CD4-positive, alpha-beta T cell (primary cell): Measurements from ENCODE around the gene NR3C2. TPM values are rescaled to one million over a fixed set of nuclear protein-coding genes. Genes with fewer than 3 reads are reported as not detected.

Experiments used
- ATAC-seq: fragments of 200-7000 bp; cut with Tn5 transposase; one replicate; pipeline ENCODE4 v1.10.0; 2022; ENCODE audit warnings: mild to moderate bottlenecking; ENCODE audit not compliant: poor library complexity
- CTCF ChIA-PET: fragments of 350-600 bp; sonication (Branson Sonifier 250); formaldehyde crosslinking; loops from one replicate; lab custom pipeline; 2021; ENCODE audit warnings: antibody characterized with exemption, inconsistent platforms; lab: Charles Lee
- POLR2A ChIA-PET: fragments of 350-600 bp; sonication (Branson Sonifier 250); formaldehyde crosslinking; loops from one replicate; lab custom pipeline; 2021; ENCODE audit warnings: antibody characterized with exemption, inconsistent platforms; lab: Charles Lee
- DNase-seq, 14 experiments: peaks; one replicate each; pipeline ENCODE4 v3.0.0-alpha.2; 2013 to 2020; ENCODE audit warnings: mixed read lengths in 2 of 14
- H3K27ac ChIP-seq, 2 donors: one replicate each; pipeline versions ENCODE4 v1.5.1 to v1.7.0; 2013; ENCODE audit warnings: low read length in 2 of 2, low read depth in 1 of 2, mild to moderate bottlenecking in 1 of 2
- H3K27me3 ChIP-seq, 2 experiments: 1 replicate in 1 of 2; 2 replicates in 1 of 2; pipeline versions ENCODE4 v1.6.1 to v1.7.0; 2013; ENCODE audit warnings: low read length in 2 of 2, control low read depth in 1 of 2, mild to moderate bottlenecking in 1 of 2, moderate library complexity in 1 of 2; ENCODE audit not compliant: insufficient read depth in 2 of 2, control insufficient read depth in 1 of 2
- H3K36me3 ChIP-seq: one replicate; pipeline ENCODE4 v1.6.1; 2013; ENCODE audit warnings: low read length, control low read depth; ENCODE audit not compliant: insufficient read depth
- H3K4me1 ChIP-seq: one replicate; pipeline ENCODE4 v1.6.1; 2013; ENCODE audit warnings: low read length, control low read depth; ENCODE audit not compliant: insufficient read depth
- H3K4me3 ChIP-seq: one replicate; pipeline ENCODE4 v1.5.1; 2013; ENCODE audit warnings: mild to moderate bottlenecking, low read length, moderate library complexity
- H3K9me3 ChIP-seq, 2 experiments: 1 replicate in 1 of 2; 2 replicates in 1 of 2; pipeline versions ENCODE4 v1.6.1 to v1.7.0; 2013; ENCODE audit warnings: low read length in 2 of 2, mild to moderate bottlenecking in 2 of 2, control low read depth in 1 of 2, moderate library complexity in 1 of 2; ENCODE audit not compliant: control insufficient read depth in 1 of 2, insufficient read depth in 1 of 2
- H3K27ac Mint-ChIP-seq: one replicate; pipeline ENCODE4 v1.8.0; 2020; ENCODE audit warnings: mixed read lengths
- H3K27me3 Mint-ChIP-seq: one replicate; pipeline ENCODE4 v1.8.0; 2021; ENCODE audit warnings: mixed read lengths
- H3K36me3 Mint-ChIP-seq: one replicate; pipeline ENCODE4 v1.8.0; 2021; ENCODE audit warnings: low read depth, mixed read lengths
- H3K4me1 Mint-ChIP-seq: one replicate; pipeline ENCODE4 v1.8.0; 2021; ENCODE audit warnings: low read depth, mixed read lengths
- H3K4me3 Mint-ChIP-seq: one replicate; pipeline ENCODE4 v1.8.0; 2020; ENCODE audit warnings: mild to moderate bottlenecking, mixed read lengths
- H3K9me3 Mint-ChIP-seq: one replicate; pipeline ENCODE4 v1.8.0; 2020; ENCODE audit warnings: mixed read lengths
- intact Hi-C, 2 experiments: fragments of 100-400 bp; cut with DNase I in 1 of 2; cut with micrococcal nuclease in 1 of 2; formaldehyde crosslinking; loops; one replicate each; pipeline versions ENCODE4 v1.15.1 to v1.9.0; 2023 to 2025; cut with DNase I, micrococcal nuclease
- total RNA-seq, 174 experiments: library from RNA in 2 of 174; stranded (reverse) in 2 of 174; gene quantifications; one replicate each; pipeline ENCODE4 v1.2.3 and lab custom pipeline; 2021 to 2026
- TF ChIP-seq, protein P1 (sequence below): fragments of 200-600 bp; IDR thresholded peaks from one replicate; pipeline ENCODE4 v1.8.0; 2022; ENCODE audit warnings: antibody characterized with exemption, mild to moderate bottlenecking

Gene NR3C2
- total RNA-seq, 2 experiments from 2014 or later = 31.6 to 35.0 TPM

DNA sequence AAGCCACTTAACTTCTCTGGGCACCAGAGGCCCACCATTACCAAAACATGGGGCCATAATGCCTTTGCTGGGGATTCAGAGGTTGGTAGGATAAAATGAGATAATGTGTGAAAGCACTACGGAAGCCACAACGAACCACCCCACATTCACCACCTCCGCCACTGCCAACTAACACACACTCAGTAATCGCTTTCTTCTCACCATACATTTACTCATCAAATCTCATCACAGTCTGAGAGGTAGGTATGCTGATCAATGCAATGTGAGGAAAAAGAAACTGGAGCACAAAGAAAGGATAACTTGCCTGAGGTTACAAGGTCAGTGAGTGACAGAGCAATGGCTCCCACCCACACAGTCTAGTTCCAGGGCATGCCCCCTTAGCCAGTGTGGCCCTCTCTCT lies 257.3 kb downstream of the NR3C2 start:
- Mint-ChIP-seq H3K27me3 (no peaks in the 10 kb centered on the region), H3K36me3 (peaks cover 60% of the 10 kb centered on the region), H3K4me1 (peaks cover 17% of the 10 kb centered on the region), H3K9me3 (peaks cover 8% of the 10 kb centered on the region), H3K27ac (no peak overlapping the region), H3K4me3 (no peak overlapping the region)
- Histone ChIP-seq H3K9me3 (peaks cover 0 to 4% of the 10 kb centered on the region in 2 experiments), H3K27me3 (no peaks in the 10 kb centered on the region), H3K4me3 (no peak overlapping the region), H3K27ac (no peak overlapping the region), H3K36me3 (no peaks in the 10 kb centered on the region), H3K4me1 (no peaks in the 10 kb centered on the region)
- TF ChIP-seq, protein P1, sequence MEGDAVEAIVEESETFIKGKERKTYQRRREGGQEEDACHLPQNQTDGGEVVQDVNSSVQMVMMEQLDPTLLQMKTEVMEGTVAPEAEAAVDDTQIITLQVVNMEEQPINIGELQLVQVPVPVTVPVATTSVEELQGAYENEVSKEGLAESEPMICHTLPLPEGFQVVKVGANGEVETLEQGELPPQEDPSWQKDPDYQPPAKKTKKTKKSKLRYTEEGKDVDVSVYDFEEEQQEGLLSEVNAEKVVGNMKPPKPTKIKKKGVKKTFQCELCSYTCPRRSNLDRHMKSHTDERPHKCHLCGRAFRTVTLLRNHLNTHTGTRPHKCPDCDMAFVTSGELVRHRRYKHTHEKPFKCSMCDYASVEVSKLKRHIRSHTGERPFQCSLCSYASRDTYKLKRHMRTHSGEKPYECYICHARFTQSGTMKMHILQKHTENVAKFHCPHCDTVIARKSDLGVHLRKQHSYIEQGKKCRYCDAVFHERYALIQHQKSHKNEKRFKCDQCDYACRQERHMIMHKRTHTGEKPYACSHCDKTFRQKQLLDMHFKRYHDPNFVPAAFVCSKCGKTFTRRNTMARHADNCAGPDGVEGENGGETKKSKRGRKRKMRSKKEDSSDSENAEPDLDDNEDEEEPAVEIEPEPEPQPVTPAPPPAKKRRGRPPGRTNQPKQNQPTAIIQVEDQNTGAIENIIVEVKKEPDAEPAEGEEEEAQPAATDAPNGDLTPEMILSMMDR = no peak
- ChIA-PET CTCF (no interaction called here), POLR2A (no interaction called here)
- intact Hi-C loops = no loop called here
- ATAC-seq = no peak
- peak in 1 of 14 experiments; percentile 1 for DNase-seq

DNA sequence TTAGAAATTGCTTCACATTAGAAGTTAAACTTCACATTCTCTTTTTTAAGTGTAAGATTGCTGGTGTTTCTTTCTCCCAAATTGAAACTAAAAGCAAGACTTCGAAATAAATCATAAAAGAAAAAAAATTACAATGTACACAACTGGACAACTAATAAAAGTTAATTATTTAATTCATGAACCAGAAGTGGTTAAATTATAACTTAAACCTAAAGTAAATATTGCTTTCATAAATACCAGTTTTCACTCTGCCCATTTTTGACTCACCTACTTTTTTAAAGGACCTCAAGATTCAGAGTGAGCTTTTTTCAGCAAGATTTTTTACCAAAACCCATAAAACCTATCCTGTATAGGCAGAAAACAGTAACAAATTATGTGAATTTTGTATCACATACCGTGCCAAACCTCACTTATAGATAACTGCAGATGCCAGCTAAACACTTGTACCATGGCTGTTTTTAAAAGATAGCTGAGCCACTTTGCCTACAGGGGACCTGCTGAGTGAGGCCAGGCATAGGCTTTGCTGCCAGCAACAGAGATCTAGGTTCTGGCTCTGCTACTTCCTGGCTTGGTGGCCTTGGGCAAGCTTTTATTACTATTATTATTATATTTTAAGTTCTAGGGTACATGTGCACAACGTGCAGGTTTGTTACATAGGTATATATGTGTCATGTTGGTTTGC lies 259.8 kb downstream of the NR3C2 start:
- Mint-ChIP-seq H3K36me3 (peaks cover 36% of the 10 kb centered on the region), H3K27me3 (no peaks in the 10 kb centered on the region), H3K27ac (no peak overlapping the region), H3K4me1 (peaks cover 20% of the 10 kb centered on the region), H3K4me3 (no peak overlapping the region), H3K9me3 (peaks cover 4% of the 10 kb centered on the region)
- ChIA-PET POLR2A (no interaction called here), CTCF (no interaction called here)
- Histone ChIP-seq H3K4me1 (no peaks in the 10 kb centered on the region), H3K27ac (no peak overlapping the region), H3K4me3 (no peak overlapping the region), H3K9me3 (peaks cover 0 to 4% of the 10 kb centered on the region in 2 experiments), H3K27me3 (no peaks in the 10 kb centered on the region), H3K36me3 (no peaks in the 10 kb centered on the region)
- intact Hi-C loops = no loop called here
- TF ChIP-seq, protein P1 = no peak
- no peak for DNase-seq
- no peak for ATAC-seq

DNA sequence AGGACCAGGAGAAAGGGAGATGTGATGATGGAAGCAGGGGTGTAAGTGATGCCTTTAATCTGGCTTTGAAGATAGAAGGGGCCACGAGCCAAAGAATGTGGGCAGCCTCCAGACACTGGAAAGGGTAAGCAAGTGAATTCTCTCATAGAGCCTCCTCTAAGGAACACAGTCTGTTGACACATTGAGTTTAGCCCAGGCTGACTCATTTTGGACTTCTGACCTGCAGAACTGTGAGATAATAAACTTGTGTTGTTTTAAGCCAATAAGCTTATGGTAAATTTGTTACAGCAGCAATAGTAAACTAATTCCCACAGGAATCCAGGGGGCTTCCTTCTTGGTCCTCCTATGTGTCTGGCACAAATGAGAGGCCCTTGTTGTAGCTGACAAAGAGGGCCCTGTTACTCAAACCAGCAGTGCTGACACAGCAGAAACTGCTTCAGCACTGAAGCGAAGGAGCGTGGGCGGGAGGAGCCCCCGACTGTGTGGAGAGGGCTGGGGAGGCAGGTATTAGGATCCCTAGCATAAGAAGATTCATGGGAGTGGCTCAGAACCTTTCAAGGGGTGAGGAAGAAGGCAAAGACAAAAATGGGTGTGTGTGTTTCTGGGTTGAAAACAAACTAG lies 268.7 kb downstream of the NR3C2 start:
- Mint-ChIP-seq H3K27me3 (no peaks in the 10 kb centered on the region), H3K9me3 (peaks cover 2% of the 10 kb centered on the region), H3K36me3 (peaks cover 28% of the 10 kb centered on the region), H3K4me3 (no peak overlapping the region), H3K27ac (no peak overlapping the region), H3K4me1 (peaks cover 30% of the 10 kb centered on the region)
- ChIA-PET POLR2A (interaction anchor here (0.9 kb wide), 1 partner anchor 152 kb away, joined by 3 read pairs; no protein-coding TSS in a partner anchor), CTCF (interaction anchor here (0.6 kb wide), 1 partner anchor 502 kb away, joined by 3 read pairs; no protein-coding TSS in a partner anchor)
- Histone ChIP-seq H3K4me1 (no peaks in the 10 kb centered on the region), H3K36me3 (no peaks in the 10 kb centered on the region), H3K9me3 (peaks cover 0 to 8% of the 10 kb centered on the region in 2 experiments), H3K27me3 (no peaks in the 10 kb centered on the region), H3K4me3 (no peak overlapping the region), H3K27ac (no peak overlapping the region)
- TF ChIP-seq, protein P1 = no peak
- intact Hi-C loops = no loop called here
- ATAC-seq (no peak), DNase-seq (no peak)
